IMR-90 (cell line): ENCODE results near the gene EPHA6. TPM values are rescaled to one million over a fixed set of nuclear protein-coding genes. Genes with fewer than 3 reads are reported as not detected.

ENCODE experiments used
- ATAC-seq: fragments of 200-7000 bp; cut with Tn5 transposase; 2 replicates; pipeline ENCODE4 v1.9.1; 2020; ENCODE audit warnings: low read depth, mild to moderate bottlenecking, moderate library complexity
- BruUV-seq: library from RNA; stranded (reverse); fragments of 400-500 nt; replicated peaks from 2 replicates; lab custom pipeline; 2021; lab: Mats Ljungman, UMichigan
- CTCF ChIA-PET: fragments of 300-600 bp; formaldehyde crosslinking; extraction: SDS; loops from one replicate; lab custom pipeline; 2021; ENCODE audit warnings: antibody characterized with exemption; lab: Yijun Ruan, JAX
- POLR2A ChIA-PET: fragments of 300-600 bp; sonication (Branson Sonifier 250); formaldehyde crosslinking; loops from one replicate; lab custom pipeline; 2022; ENCODE audit warnings: antibody characterized with exemption; ENCODE audit not compliant: unreplicated experiment; lab: Charles Lee
- DNase-seq: peaks from one replicate; pipeline ENCODE4 v3.0.0; 2013
- H2AFZ ChIP-seq: replicated peaks from 2 replicates; pipeline ENCODE3; 2013; ENCODE audit warnings: low read length, mild to moderate bottlenecking; ENCODE audit not compliant: poor library complexity
- H2AK5ac ChIP-seq: 2 replicates; pipeline ENCODE4 v1.6.1; 2013; ENCODE audit warnings: low read depth, low read length, inconsistent platforms
- H2AK9ac ChIP-seq: replicated peaks from 2 replicates; pipeline ENCODE3; 2013; ENCODE audit warnings: mild to moderate bottlenecking, low read depth, low read length, moderate library complexity; ENCODE audit not compliant: poor library complexity
- H2BK120ac ChIP-seq: 2 replicates; pipeline ENCODE4 v1.6.1; 2013; ENCODE audit warnings: low read depth, low read length, inconsistent platforms
- H2BK15ac ChIP-seq: 3 replicates; pipeline ENCODE4 v1.6.1; 2013; ENCODE audit warnings: low read depth, low read length, inconsistent platforms
- H2BK20ac ChIP-seq: 2 replicates; pipeline ENCODE4 v1.6.1; 2013; ENCODE audit warnings: low read depth, mild to moderate bottlenecking, inconsistent platforms, low read length, moderate library complexity
- H2BK5ac ChIP-seq: 2 replicates; pipeline ENCODE4 v1.6.1; 2013; ENCODE audit warnings: mild to moderate bottlenecking, low read depth, low read length, inconsistent platforms; ENCODE audit not compliant: poor library complexity, severe bottlenecking
- H3K14ac ChIP-seq: replicated peaks from 2 replicates; pipeline ENCODE4 v1.6.1; 2013; ENCODE audit warnings: low read depth, low read length, inconsistent platforms
- H3K18ac ChIP-seq: 2 replicates; pipeline ENCODE4 v1.6.1; 2013; ENCODE audit warnings: low read depth, low read length, control low read depth
- H3K23ac ChIP-seq: 2 replicates; pipeline ENCODE4 v1.6.1; 2013; ENCODE audit warnings: low read depth, low read length, inconsistent platforms
- H3K27ac ChIP-seq: 2 replicates; pipeline ENCODE4 v1.5.1; 2013; ENCODE audit warnings: mild to moderate bottlenecking, control low read depth, low read length; ENCODE audit not compliant: insufficient read depth
- H3K27me3 ChIP-seq: 2 replicates; pipeline ENCODE4 v1.6.1; 2013; ENCODE audit warnings: low read length; ENCODE audit not compliant: control insufficient read depth, insufficient read depth
- H3K36me3 ChIP-seq: 2 replicates; pipeline ENCODE4 v1.6.1; 2013; ENCODE audit warnings: low read length, mixed read lengths; ENCODE audit not compliant: control insufficient read depth, insufficient read depth
- H3K4ac ChIP-seq: 2 replicates; pipeline ENCODE4 v1.6.1; 2013; ENCODE audit warnings: low read depth, low read length, inconsistent platforms
- H3K4me1 ChIP-seq: 2 replicates; pipeline ENCODE4 v1.6.1; 2013; ENCODE audit warnings: low read length, mixed read lengths; ENCODE audit not compliant: control insufficient read depth, insufficient read depth
- H3K4me2 ChIP-seq: 2 replicates; pipeline ENCODE4 v1.6.1; 2013; ENCODE audit warnings: low read depth, mild to moderate bottlenecking, control low read depth, low read length, moderate library complexity
- H3K4me3 ChIP-seq: 2 replicates; pipeline ENCODE4 v1.5.1; 2013; ENCODE audit warnings: low read depth, mild to moderate bottlenecking, control low read depth, low read length, moderate library complexity; ENCODE audit not compliant: insufficient read depth
- H3K56ac ChIP-seq: 2 replicates; pipeline ENCODE4 v1.6.1; 2013; ENCODE audit warnings: low read length, inconsistent platforms; ENCODE audit not compliant: insufficient read depth; ENCODE audit errors: extremely low read depth
- H3K79me1 ChIP-seq, 2 experiments: 2 replicates each; pipeline ENCODE4 v1.6.1; 2013; ENCODE audit warnings: low read length in 2 of 2, inconsistent platforms in 1 of 2, low read depth in 1 of 2
- H3K9ac ChIP-seq: 2 replicates; pipeline ENCODE4 v1.6.1; 2013; ENCODE audit warnings: low read depth, low read length, control low read depth
- H3K9me1 ChIP-seq: 2 replicates; pipeline ENCODE4 v1.6.1; 2013; ENCODE audit warnings: low read length, inconsistent platforms; ENCODE audit not compliant: insufficient read depth
- H3K9me3 ChIP-seq: 2 replicates; pipeline ENCODE4 v1.6.1; 2013; ENCODE audit warnings: low read length; ENCODE audit not compliant: control insufficient read depth, insufficient read depth
- H4K20me1 ChIP-seq: 2 replicates; pipeline ENCODE4 v1.6.1; 2013; ENCODE audit warnings: low read length, inconsistent platforms; ENCODE audit not compliant: insufficient read depth
- H4K5ac ChIP-seq: 2 replicates; pipeline ENCODE4 v1.6.1; 2013; ENCODE audit warnings: mild to moderate bottlenecking, low read depth, low read length, control low read depth
- H4K8ac ChIP-seq, 2 experiments: 2 replicates each; pipeline ENCODE4 v1.6.1; 2013; ENCODE audit warnings: low read depth in 2 of 2, low read length in 2 of 2, control low read depth in 1 of 2, inconsistent platforms in 1 of 2
- H4K91ac ChIP-seq: 2 replicates; pipeline ENCODE4 v1.6.1; 2013; ENCODE audit warnings: low read depth, low read length, inconsistent platforms; ENCODE audit not compliant: insufficient read depth
- BHLHE40 ChIP-seq: fragments of 150-350 bp; IDR thresholded peaks from 2 replicates; pipeline ENCODE4 v1.6.1; 2016; ENCODE audit warnings: mild to moderate bottlenecking, low read depth, low read length
- CEBPB ChIP-seq: IDR thresholded peaks from 2 replicates; pipeline ENCODE4 v1.6.1; 2012; ENCODE audit warnings: low read depth, low read length, improper control_type of control experiment
- CHD1 ChIP-seq: IDR thresholded peaks from 2 replicates; pipeline ENCODE4 v1.6.1; 2012; ENCODE audit warnings: low read depth, low read length, improper control_type of control experiment
- FOS ChIP-seq: fragments of 150-350 bp; IDR thresholded peaks from 2 replicates; pipeline ENCODE4 v1.6.1; 2016; ENCODE audit warnings: low read depth, low read length
- MAFK ChIP-seq: IDR thresholded peaks from 2 replicates; pipeline ENCODE4 v1.6.1; 2012; ENCODE audit warnings: low read depth, low read length, improper control_type of control experiment
- MAZ ChIP-seq: IDR thresholded peaks from 2 replicates; pipeline ENCODE4 v1.6.1; 2012; ENCODE audit warnings: low read depth, mild to moderate bottlenecking, low read length, improper control_type of control experiment, moderate library complexity, borderline replicate concordance
- MXI1 ChIP-seq: IDR thresholded peaks from 2 replicates; pipeline ENCODE4 v1.6.1; 2012; ENCODE audit warnings: low read depth, mild to moderate bottlenecking, low read length, moderate library complexity, borderline replicate concordance
- NFE2L2 ChIP-seq: fragments of 150-350 bp; IDR thresholded peaks from 2 replicates; pipeline ENCODE4 v1.6.1; 2016; ENCODE audit warnings: low read depth, mild to moderate bottlenecking, low read length
- POLR2A ChIP-seq: IDR thresholded peaks from 2 replicates; pipeline ENCODE4 v1.6.1; 2012; ENCODE audit warnings: mild to moderate bottlenecking, low read depth, low read length
- RAD21 ChIP-seq: IDR thresholded peaks from 2 replicates; pipeline ENCODE4 v1.6.1; 2012; ENCODE audit warnings: low read length, improper control_type of control experiment
- RCOR1 ChIP-seq: IDR thresholded peaks from 2 replicates; pipeline ENCODE4 v1.6.1; 2012; ENCODE audit warnings: mild to moderate bottlenecking, low read length, improper control_type of control experiment; ENCODE audit not compliant: insufficient replicate concordance
- RFX5 ChIP-seq: IDR thresholded peaks from 2 replicates; pipeline ENCODE4 v1.8.0; 2012; ENCODE audit warnings: low read depth, mild to moderate bottlenecking, low read length, moderate library complexity
- SMC3 ChIP-seq: fragments of 150-350 bp; IDR thresholded peaks from 2 replicates; pipeline ENCODE4 v1.6.1; 2016; ENCODE audit warnings: low read depth, mild to moderate bottlenecking, antibody characterized with exemption, low read length, moderate library complexity
- WGBS, 2 experiments: methylation state at CpG; one replicate each; pipeline versions ENCODE4 v1.1.5 to v1.1.7; 2013; ENCODE audit warnings: missing lambda C conversion rate in 2 of 2; ENCODE audit not compliant: insufficient read length in 1 of 2; ENCODE audit errors: extremely low coverage in 2 of 2; 5-methylcytosine and 5-hydroxymethylcytosine counted together
- dilution Hi-C: fragments of 300-500 bp; cut with HindIII; formaldehyde crosslinking; loops from one replicate; pipeline ENCODE4 v1.14.3; 2018; ENCODE audit warnings: low sequenced_read_pairs; ENCODE audit not compliant: unreplicated experiment
- in situ Hi-C: fragments of 300-500 bp; cut with MboI; formaldehyde crosslinking; loops from 3 replicates; pipeline ENCODE4 v1.14.3; 2019; ENCODE audit warnings: low sequenced_read_pairs, inconsistent platforms, mixed read lengths
- intact Hi-C: fragments of 100-400 bp; cut with micrococcal nuclease; formaldehyde crosslinking; loops from 2 replicates; pipeline ENCODE4 v1.10.0; 2022
- polyA plus RNA-seq, 3 experiments: library from polyadenylated mRNA; depleted of rRNA; stranded (reverse); fragments of >200 nt; gene quantifications; 2 replicates each; pipeline ENCODE4 v1.2.3, GENCODE V29; 2012; ENCODE audit warnings: low replicate concordance in 1 of 3
- total RNA-seq: library from RNA; depleted of rRNA; stranded (reverse); fragments of >200 nt; gene quantifications from 2 replicates; pipeline ENCODE4 v1.2.3, GENCODE V29; 2012
- TF ChIP-seq, protein P1 (sequence below): conservative IDR thresholded peaks from 2 replicates; pipeline ENCODE4 v1.5.1; 2012; ENCODE audit warnings: mild to moderate bottlenecking, low read depth, low read length, improper control_type of control experiment
- TF ChIP-seq, protein P2 (sequence below): fragments of 150-350 bp; IDR thresholded peaks from 2 replicates; pipeline ENCODE4 v1.6.1; 2016; ENCODE audit warnings: low read depth, mild to moderate bottlenecking, low read length, moderate library complexity, borderline replicate concordance
- TF ChIP-seq, protein P3 (sequence below): fragments of 150-350 bp; IDR thresholded peaks from 2 replicates; pipeline ENCODE4 v1.6.1; 2017; ENCODE audit warnings: mild to moderate bottlenecking, antibody characterized with exemption, low read length, low read depth

EPHA6 gene
- total and polyA plus RNA-seq, 2 of the 4 experiments (the other 2 are of a cell fraction): not detected

DNA sequence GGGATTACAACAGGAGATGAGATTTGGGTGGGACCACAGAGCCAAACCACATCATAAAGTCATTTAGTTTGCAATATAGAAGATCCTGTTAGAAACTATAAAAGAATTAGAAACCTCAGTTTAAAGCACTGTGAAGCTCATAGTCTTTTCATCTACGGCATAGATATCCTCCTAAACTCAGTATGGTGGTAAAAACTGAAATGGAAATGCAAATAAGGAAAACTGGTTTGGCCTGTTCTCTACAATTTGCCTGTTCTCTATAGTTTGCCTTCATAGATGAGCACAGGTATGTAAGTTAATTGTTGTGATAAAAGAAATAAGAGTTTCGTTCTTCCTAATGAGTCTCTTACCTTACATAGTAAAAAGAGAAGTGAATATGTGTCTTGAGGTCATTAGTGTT is 618.5 kb downstream of the EPHA6 start:
- no peak overlapping the region for H4K8ac ChIP-seq
- no peaks in the 10 kb centered on the region for H3K9me1 ChIP-seq
- no peak overlapping the region for H3K4me3 ChIP-seq
- H4K91ac ChIP-seq: no peak overlapping the region
- H3K23ac ChIP-seq: no peak overlapping the region
- no peak for DNase-seq
- H3K14ac ChIP-seq: no peak overlapping the region
- ATAC-seq: no peak
- no peaks in the 10 kb centered on the region for H3K4me1 ChIP-seq
- no peak overlapping the region for H3K56ac ChIP-seq
- dilution Hi-C loops: no loop called here
- no peak overlapping the region for H2AK9ac ChIP-seq
- H3K27me3 ChIP-seq: no peaks in the 10 kb centered on the region
- no peaks in the 10 kb centered on the region for H4K20me1 ChIP-seq
- no peaks in the 10 kb centered on the region for H3K36me3 ChIP-seq
- H3K79me1 ChIP-seq: no peaks in the 10 kb centered on the region
- no peak overlapping the region for H2BK15ac ChIP-seq
- ChIA-PET CTCF (no interaction called here), POLR2A (no interaction called here)
- H2BK120ac ChIP-seq: no peak overlapping the region
- no peak overlapping the region for H3K9ac ChIP-seq
- no peak overlapping the region for H3K4ac ChIP-seq
- H3K9me3 ChIP-seq: peaks cover 2% of the 10 kb centered on the region
- intact Hi-C loops: no loop called here
- TF ChIP-seq MXI1 (no peak), SMC3 (no peak), CEBPB (no peak), RFX5 (no peak), NFE2L2 (no peak), FOS (no peak), POLR2A (no peak), RAD21 (no peak), MAFK (no peak), MAZ (no peak), CHD1 (no peak), RCOR1 (no peak), BHLHE40 (no peak)
- TF ChIP-seq, protein P1, sequence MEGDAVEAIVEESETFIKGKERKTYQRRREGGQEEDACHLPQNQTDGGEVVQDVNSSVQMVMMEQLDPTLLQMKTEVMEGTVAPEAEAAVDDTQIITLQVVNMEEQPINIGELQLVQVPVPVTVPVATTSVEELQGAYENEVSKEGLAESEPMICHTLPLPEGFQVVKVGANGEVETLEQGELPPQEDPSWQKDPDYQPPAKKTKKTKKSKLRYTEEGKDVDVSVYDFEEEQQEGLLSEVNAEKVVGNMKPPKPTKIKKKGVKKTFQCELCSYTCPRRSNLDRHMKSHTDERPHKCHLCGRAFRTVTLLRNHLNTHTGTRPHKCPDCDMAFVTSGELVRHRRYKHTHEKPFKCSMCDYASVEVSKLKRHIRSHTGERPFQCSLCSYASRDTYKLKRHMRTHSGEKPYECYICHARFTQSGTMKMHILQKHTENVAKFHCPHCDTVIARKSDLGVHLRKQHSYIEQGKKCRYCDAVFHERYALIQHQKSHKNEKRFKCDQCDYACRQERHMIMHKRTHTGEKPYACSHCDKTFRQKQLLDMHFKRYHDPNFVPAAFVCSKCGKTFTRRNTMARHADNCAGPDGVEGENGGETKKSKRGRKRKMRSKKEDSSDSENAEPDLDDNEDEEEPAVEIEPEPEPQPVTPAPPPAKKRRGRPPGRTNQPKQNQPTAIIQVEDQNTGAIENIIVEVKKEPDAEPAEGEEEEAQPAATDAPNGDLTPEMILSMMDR: no peak
- TF ChIP-seq, protein P2, sequence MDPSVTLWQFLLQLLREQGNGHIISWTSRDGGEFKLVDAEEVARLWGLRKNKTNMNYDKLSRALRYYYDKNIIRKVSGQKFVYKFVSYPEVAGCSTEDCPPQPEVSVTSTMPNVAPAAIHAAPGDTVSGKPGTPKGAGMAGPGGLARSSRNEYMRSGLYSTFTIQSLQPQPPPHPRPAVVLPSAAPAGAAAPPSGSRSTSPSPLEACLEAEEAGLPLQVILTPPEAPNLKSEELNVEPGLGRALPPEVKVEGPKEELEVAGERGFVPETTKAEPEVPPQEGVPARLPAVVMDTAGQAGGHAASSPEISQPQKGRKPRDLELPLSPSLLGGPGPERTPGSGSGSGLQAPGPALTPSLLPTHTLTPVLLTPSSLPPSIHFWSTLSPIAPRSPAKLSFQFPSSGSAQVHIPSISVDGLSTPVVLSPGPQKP: no peak
- TF ChIP-seq, protein P3, sequence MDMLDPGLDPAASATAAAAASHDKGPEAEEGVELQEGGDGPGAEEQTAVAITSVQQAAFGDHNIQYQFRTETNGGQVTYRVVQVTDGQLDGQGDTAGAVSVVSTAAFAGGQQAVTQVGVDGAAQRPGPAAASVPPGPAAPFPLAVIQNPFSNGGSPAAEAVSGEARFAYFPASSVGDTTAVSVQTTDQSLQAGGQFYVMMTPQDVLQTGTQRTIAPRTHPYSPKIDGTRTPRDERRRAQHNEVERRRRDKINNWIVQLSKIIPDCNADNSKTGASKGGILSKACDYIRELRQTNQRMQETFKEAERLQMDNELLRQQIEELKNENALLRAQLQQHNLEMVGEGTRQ: no peak
- no peak overlapping the region for H3K27ac ChIP-seq
- no TSS peak for BruUV-seq
- no peak overlapping the region for H4K5ac ChIP-seq
- in situ Hi-C loops: no loop called here
- WGBS, 2 experiments: no CpG with 5 or more reads among the region's 2 CpGs
- H2BK5ac ChIP-seq: no peak overlapping the region
- H3K18ac ChIP-seq: no peak overlapping the region
- H2AK5ac ChIP-seq: no peak overlapping the region
- no peak overlapping the region for H2AFZ ChIP-seq
- H3K4me2 ChIP-seq: no peak overlapping the region
- no peak overlapping the region for H2BK20ac ChIP-seq
